Gastroesophageal sphincter (tissue), 4 donors: ENCODE results near the gene TUFM. TPM values are rescaled to one million over a fixed set of nuclear protein-coding genes. Genes with fewer than 3 reads are reported as not detected.

Experiments used
- ATAC-seq: fragments of 150-250 bp; one replicate; pipeline ENCODE4 v1.9.1; 2016; ENCODE audit warnings: mild to moderate bottlenecking, moderate library complexity
- H3K27ac ChIP-seq, 4 donors: fragments of 200-600 bp; sonication (generic) in 3 of 4; 1 replicate in 3 of 4; 2 replicates in 1 of 4; pipeline ENCODE4 v1.5.1; 2016 to 2019
- H3K27me3 ChIP-seq: fragments of 200-600 bp; sonication (generic); one replicate; pipeline ENCODE4 v1.5.1; 2019
- H3K36me3 ChIP-seq, 2 donors: fragments of 200-600 bp; sonication (generic); one replicate each; pipeline ENCODE4 v1.5.1; 2019; ENCODE audit warnings: control low read depth in 1 of 2
- H3K4me1 ChIP-seq, 3 donors: fragments of 200-600 bp; sonication (generic); 1 replicate in 2 of 3; 2 replicates in 1 of 3; pipeline ENCODE4 v1.5.1; 2016 to 2019; ENCODE audit warnings: control low read depth in 2 of 3
- H3K4me3 ChIP-seq, 2 donors: fragments of 200-600 bp; sonication (generic); one replicate each; pipeline ENCODE4 v1.5.1; 2019; ENCODE audit warnings: mild to moderate bottlenecking in 1 of 2, moderate library complexity in 1 of 2
- H3K9me3 ChIP-seq, 3 donors: fragments of 200-600 bp; sonication (generic); one replicate each; pipeline ENCODE4 v1.5.1; 2017 to 2019; ENCODE audit warnings: control low read depth in 2 of 3
- CTCF ChIP-seq, 4 experiments: fragments of 200-600 bp in 2 of 4; fragments of 450-650 bp in 2 of 4; sonication (generic) in 1 of 4; IDR thresholded peaks; one replicate each; pipeline ENCODE4 v1.5.1; 2017 to 2019; ENCODE audit warnings: antibody characterized with exemption in 4 of 4, mild to moderate bottlenecking in 2 of 4, moderate library complexity in 2 of 4
- EP300 ChIP-seq: sonication (generic); formaldehyde crosslinking; IDR thresholded peaks from one replicate; pipeline ENCODE4 v1.6.1; 2017; ENCODE audit warnings: antibody characterized with exemption, mild to moderate bottlenecking
- POLR2A ChIP-seq, 2 donors: fragments of 450-650 bp; IDR thresholded peaks; one replicate each; pipeline ENCODE4 v1.6.1; 2017; ENCODE audit warnings: antibody characterized with exemption in 2 of 2, mild to moderate bottlenecking in 2 of 2, moderate library complexity in 1 of 2
- POLR2AphosphoS5 ChIP-seq: sonication (generic); formaldehyde crosslinking; IDR thresholded peaks from one replicate; pipeline ENCODE4 v1.6.1; 2017; ENCODE audit warnings: antibody characterized with exemption
- WGBS, 2 donors: methylation state at CpG; one replicate each; pipeline ENCODE4 v1.1.5; 2018; ENCODE audit warnings: low coverage in 1 of 2; 5-methylcytosine and 5-hydroxymethylcytosine counted together
- total RNA-seq, 4 donors: library from RNA; depleted of rRNA; stranded (reverse); fragments of >200 nt; gene quantifications; one replicate each; pipeline ENCODE4 v1.1.0, GENCODE V29; 2016

Gene TUFM
- total RNA-seq, 4 donors from 2014 or later: 72.2 to 91.9 (median 85.3) TPM

GRCh38 chr16:28834349-28834748 is 11.8 kb downstream of the TUFM start:
- TF ChIP-seq EP300: no peak
- TF ChIP-seq POLR2A (IDR thresholded peaks at IDR 0.05): no peak
- no peak for TF ChIP-seq POLR2AphosphoS5
- TF ChIP-seq CTCF (IDR thresholded peaks at IDR 0.05): no peak
- Histone ChIP-seq H3K4me3 (no peak overlapping the region), H3K4me1 (peaks cover 0 to 12% (median 0%) of the 10 kb centered on the region in 3 donors), H3K27me3 (no peaks in the 10 kb centered on the region), H3K27ac (no peak overlapping the region), H3K36me3 (peaks cover 3 to 88% of the 10 kb centered on the region in 2 donors), H3K9me3 (no peaks in the 10 kb centered on the region)
- 93% methylated on average over 6 of the region's 14 CpGs; no CpG with 5 or more reads in 1 of the 2 donors for WGBS, 2 donors
- ATAC-seq: no peak

- Histone ChIP-seq H3K27me3 (no peaks in the 10 kb centered on the region), H3K4me1 (peaks cover 0 to 25% (median under 1%) of the 10 kb centered on the region in 3 donors), H3K36me3 (peaks cover 3 to 100% of the 10 kb centered on the region in 2 donors), H3K4me3 (no peak overlapping the region), H3K9me3 (no peaks in the 10 kb centered on the region), H3K27ac (no peak overlapping the region)
- 41 to 72% methylated on average over 2 to 4 of the region's 13 CpGs for WGBS, 2 donors
- no peak for TF ChIP-seq POLR2A (IDR thresholded peaks at IDR 0.05)
- TF ChIP-seq POLR2AphosphoS5: no peak
- no peak for ATAC-seq
Measured at GRCh38 chr16:28830531-28830930, 15.6 kb downstream of the TUFM start.

GRCh38 chr16:28829747-28830146 is 16.4 kb downstream of the TUFM start:
- Histone ChIP-seq H3K4me3 (no peak overlapping the region), H3K27ac (no peak overlapping the region), H3K36me3 (peaks cover 3 to 97% of the 10 kb centered on the region in 2 donors), H3K27me3 (no peaks in the 10 kb centered on the region), H3K4me1 (peaks cover 0 to 33% (median 8%) of the 10 kb centered on the region in 3 donors), H3K9me3 (no peaks in the 10 kb centered on the region)
- no CpG with 5 or more reads among the region's 13 CpGs for WGBS, 2 donors
- TF ChIP-seq EP300 (no peak), POLR2A (IDR thresholded peaks at IDR 0.05) (no peak), POLR2AphosphoS5 (no peak), CTCF (IDR thresholded peaks at IDR 0.05) (no peak)
- ATAC-seq: no peak

GRCh38 chr16:28826141-28826540 is 20.0 kb downstream of the TUFM start:
- no peak for ATAC-seq
- 30 to 32% methylated on average over 6 of the region's 6 CpGs for WGBS, 2 donors
- TF ChIP-seq EP300 (no peak), POLR2A (IDR thresholded peaks at IDR 0.05) (no peak), POLR2AphosphoS5 (no peak), CTCF (IDR thresholded peaks at IDR 0.05) (no peak)

GRCh38 chr16:28824717-28824973 is 21.5 kb downstream of the TUFM start:
- peak overlapping the region; percentile 98 to 100 (median 100) for H3K27ac ChIP-seq
- whole genome bisulfite sequencing, 2 donors: 0 to 32% methylated on average over 2 to 4 of the region's 5 CpGs
- TF ChIP-seq CTCF (IDR thresholded peaks at IDR 0.05) (no peak), EP300 (no peak), POLR2A (IDR thresholded peaks at IDR 0.05) (no peak), POLR2AphosphoS5 (no peak)

More at GRCh38 chr16:28826141-28826540, 20.0 kb downstream of the TUFM start:
- Histone ChIP-seq H3K27me3 (no peaks in the 10 kb centered on the region), H3K4me3 (no peak overlapping the region), H3K27ac (no peak overlapping the region), H3K4me1 (peaks cover 0 to 46% (median 12%) of the 10 kb centered on the region in 3 donors), H3K9me3 (no peaks in the 10 kb centered on the region), H3K36me3 (peaks cover 0 to 61% of the 10 kb centered on the region in 2 donors)

More at GRCh38 chr16:28824717-28824973, 21.5 kb downstream of the TUFM start:
- peaks cover 0 to 46% of the 10 kb centered on the region in 2 donors for H3K36me3 ChIP-seq
- peak overlapping the region; percentile 98 to 100 for H3K4me3 ChIP-seq
- no peaks in the 10 kb centered on the region for H3K27me3 ChIP-seq
- H3K4me1 ChIP-seq: peaks cover 0 to 37% (median 12%) of the 10 kb centered on the region in 3 donors
- H3K9me3 ChIP-seq: no peaks in the 10 kb centered on the region
- ATAC-seq: no peak
